Osteoblast (primary cell): Measurements from ENCODE around the gene ETV6. TPM values are rescaled to one million over a fixed set of nuclear protein-coding genes. Genes with fewer than 3 reads are reported as not detected.

Experiments used
- DNase-seq: peaks from one replicate; pipeline ENCODE4 v3.0.0; 2011; ENCODE audit warnings: low spot score, mixed read lengths; ENCODE audit not compliant: insufficient read length; ENCODE audit errors: missing footprints
- H2AFZ ChIP-seq: 2 replicates; pipeline ENCODE4 v1.6.0; 2011; ENCODE audit warnings: mild to moderate bottlenecking, low read length
- H3K27ac ChIP-seq: 2 replicates; pipeline ENCODE4 v1.5.1; 2011; ENCODE audit warnings: mild to moderate bottlenecking, low read depth, low read length, moderate library complexity
- H3K27me3 ChIP-seq: 2 replicates; pipeline ENCODE4 v1.6.0; 2012; ENCODE audit warnings: mild to moderate bottlenecking, control low read depth, inconsistent platforms, low read length, moderate library complexity; ENCODE audit not compliant: insufficient read depth
- H3K36me3 ChIP-seq: 2 replicates; pipeline ENCODE4 v1.5.1; 2011; ENCODE audit warnings: mild to moderate bottlenecking, low read length, control low read depth, moderate library complexity; ENCODE audit not compliant: insufficient read depth
- H3K4me1 ChIP-seq: 2 replicates; pipeline ENCODE4 v1.5.1; 2011; ENCODE audit warnings: mild to moderate bottlenecking, low read length, control low read depth, moderate library complexity; ENCODE audit not compliant: insufficient read depth
- H3K4me2 ChIP-seq: 2 replicates; pipeline ENCODE4 v1.6.0; 2011; ENCODE audit warnings: mild to moderate bottlenecking, low read length; ENCODE audit not compliant: insufficient read depth
- H3K4me3 ChIP-seq: fragments of 200-600 bp; sonication (generic); 3 replicates; pipeline ENCODE4 v1.5.1; 2012; ENCODE audit warnings: mild to moderate bottlenecking, low read length, inconsistent platforms; ENCODE audit not compliant: insufficient read depth
- H3K79me2 ChIP-seq: 2 replicates; pipeline ENCODE4 v1.6.0; 2012; ENCODE audit warnings: mild to moderate bottlenecking, low read length, control low read depth, inconsistent platforms; ENCODE audit not compliant: insufficient read depth
- H3K9me3 ChIP-seq: 2 replicates; pipeline ENCODE4 v1.5.1; 2011; ENCODE audit warnings: low read depth, low read length, control low read depth
- H4K20me1 ChIP-seq: 2 replicates; pipeline ENCODE4 v1.6.0; 2012; ENCODE audit warnings: mild to moderate bottlenecking, low read length, control low read depth; ENCODE audit not compliant: insufficient read depth
- total RNA-seq: library from RNA; depleted of rRNA; stranded (reverse); fragments of >200 nt; gene quantifications from 2 replicates; pipeline ENCODE4 v1.2.3, GENCODE V29; 2012
- TF ChIP-seq, protein P1 (sequence below): IDR thresholded peaks from 2 replicates; pipeline ENCODE4 v1.5.1; 2011; ENCODE audit warnings: mild to moderate bottlenecking, low read depth, low read length, moderate library complexity; ENCODE audit errors: extremely low read depth

ETV6 gene
- total RNA-seq, 1 donor = 16.3 TPM

DNA sequence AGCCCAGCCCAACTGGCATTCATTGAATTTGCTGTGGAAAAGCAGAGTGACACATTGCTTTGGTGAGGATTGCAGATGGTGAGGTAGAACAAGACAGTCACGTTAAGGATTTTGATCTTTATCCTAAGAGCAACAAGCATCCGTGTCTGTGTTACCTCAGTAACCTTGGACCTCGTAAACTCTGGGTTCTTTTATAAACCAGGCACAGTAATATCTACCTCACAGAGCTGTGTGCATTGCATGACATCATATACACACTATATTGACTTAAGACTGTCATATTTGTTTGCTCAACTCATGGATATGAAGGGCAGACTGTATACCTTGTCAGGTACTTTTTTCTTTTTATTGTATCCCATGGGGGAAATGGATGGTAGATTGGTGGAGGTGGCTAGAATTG lies 156.2 kb downstream of the ETV6 start:
- Histone ChIP-seq H2AFZ (no peak overlapping the region), H3K79me2 (peaks cover 15% of the 10 kb centered on the region), H3K27ac (no peak overlapping the region), H3K4me3 (no peak overlapping the region), H3K4me1 (no peaks in the 10 kb centered on the region), H3K27me3 (no peaks in the 10 kb centered on the region), H3K4me2 (no peak overlapping the region), H3K9me3 (no peaks in the 10 kb centered on the region), H3K36me3 (no peaks in the 10 kb centered on the region), H4K20me1 (no peaks in the 10 kb centered on the region)
- TF ChIP-seq, protein P1, sequence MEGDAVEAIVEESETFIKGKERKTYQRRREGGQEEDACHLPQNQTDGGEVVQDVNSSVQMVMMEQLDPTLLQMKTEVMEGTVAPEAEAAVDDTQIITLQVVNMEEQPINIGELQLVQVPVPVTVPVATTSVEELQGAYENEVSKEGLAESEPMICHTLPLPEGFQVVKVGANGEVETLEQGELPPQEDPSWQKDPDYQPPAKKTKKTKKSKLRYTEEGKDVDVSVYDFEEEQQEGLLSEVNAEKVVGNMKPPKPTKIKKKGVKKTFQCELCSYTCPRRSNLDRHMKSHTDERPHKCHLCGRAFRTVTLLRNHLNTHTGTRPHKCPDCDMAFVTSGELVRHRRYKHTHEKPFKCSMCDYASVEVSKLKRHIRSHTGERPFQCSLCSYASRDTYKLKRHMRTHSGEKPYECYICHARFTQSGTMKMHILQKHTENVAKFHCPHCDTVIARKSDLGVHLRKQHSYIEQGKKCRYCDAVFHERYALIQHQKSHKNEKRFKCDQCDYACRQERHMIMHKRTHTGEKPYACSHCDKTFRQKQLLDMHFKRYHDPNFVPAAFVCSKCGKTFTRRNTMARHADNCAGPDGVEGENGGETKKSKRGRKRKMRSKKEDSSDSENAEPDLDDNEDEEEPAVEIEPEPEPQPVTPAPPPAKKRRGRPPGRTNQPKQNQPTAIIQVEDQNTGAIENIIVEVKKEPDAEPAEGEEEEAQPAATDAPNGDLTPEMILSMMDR = no peak
- DNase-seq = no peak

DNA sequence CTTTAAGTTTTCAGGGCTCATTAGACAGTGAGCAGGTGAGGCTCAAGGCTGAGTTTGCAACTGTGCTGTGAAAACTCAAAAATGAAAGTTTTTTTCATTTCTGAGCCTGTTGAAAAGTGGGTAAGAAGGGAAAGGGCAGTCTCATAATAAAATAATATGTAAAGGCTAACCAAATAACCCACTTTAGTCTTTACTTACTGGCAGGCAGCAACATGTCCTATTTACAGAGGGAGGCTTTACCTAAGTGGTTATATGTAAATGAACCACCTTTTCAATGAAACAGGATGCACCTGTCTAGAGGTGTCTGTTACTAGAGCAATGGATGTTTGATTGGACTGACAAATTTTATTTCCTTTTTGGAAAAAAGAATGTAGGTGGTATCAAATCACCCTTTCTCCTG lies 158.0 kb downstream of the ETV6 start:
- peaks cover 13% of the 10 kb centered on the region for H3K79me2 ChIP-seq
- peaks cover 8% of the 10 kb centered on the region for H3K4me1 ChIP-seq
- no peak overlapping the region for H3K4me3 ChIP-seq
- no peaks in the 10 kb centered on the region for H3K9me3 ChIP-seq
- H3K36me3 ChIP-seq = no peaks in the 10 kb centered on the region
- H3K27ac ChIP-seq = no peak overlapping the region
- H3K4me2 ChIP-seq = no peak overlapping the region
- H4K20me1 ChIP-seq = no peaks in the 10 kb centered on the region
- H3K27me3 ChIP-seq = no peaks in the 10 kb centered on the region
- no peak for DNase-seq
- H2AFZ ChIP-seq = no peak overlapping the region
- TF ChIP-seq, protein P1 = no peak

DNA sequence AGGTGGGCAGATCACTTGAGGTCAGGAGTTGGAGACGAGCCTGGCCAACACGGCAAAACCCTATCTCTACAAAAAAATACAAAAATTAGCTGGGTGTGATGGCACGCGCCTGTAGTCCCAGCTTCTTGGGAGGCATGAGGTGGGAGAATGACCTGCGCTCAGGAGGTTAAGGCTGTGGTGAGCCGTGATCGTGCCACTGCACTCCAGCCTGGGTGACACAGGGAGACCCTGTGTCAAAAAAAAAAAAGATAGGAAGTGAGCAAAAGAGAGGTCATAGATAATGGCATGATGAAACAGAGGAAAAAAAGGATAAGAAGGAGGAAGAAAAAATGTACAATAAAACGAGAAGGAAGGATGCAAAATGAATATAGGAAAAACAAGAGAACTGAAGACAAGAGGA lies 159.5 kb downstream of the ETV6 start:
- TF ChIP-seq, protein P1 = no peak
- no peaks in the 10 kb centered on the region for H3K9me3 ChIP-seq
- H3K4me1 ChIP-seq = peaks cover 23% of the 10 kb centered on the region
- no peak overlapping the region for H2AFZ ChIP-seq
- no peaks in the 10 kb centered on the region for H3K27me3 ChIP-seq
- no peak for DNase-seq
- no peak overlapping the region for H3K4me3 ChIP-seq
- H3K36me3 ChIP-seq = no peaks in the 10 kb centered on the region
- H3K4me2 ChIP-seq = no peak overlapping the region
- H4K20me1 ChIP-seq = no peaks in the 10 kb centered on the region
- no peak overlapping the region for H3K27ac ChIP-seq
- H3K79me2 ChIP-seq = peaks cover 13% of the 10 kb centered on the region

DNA sequence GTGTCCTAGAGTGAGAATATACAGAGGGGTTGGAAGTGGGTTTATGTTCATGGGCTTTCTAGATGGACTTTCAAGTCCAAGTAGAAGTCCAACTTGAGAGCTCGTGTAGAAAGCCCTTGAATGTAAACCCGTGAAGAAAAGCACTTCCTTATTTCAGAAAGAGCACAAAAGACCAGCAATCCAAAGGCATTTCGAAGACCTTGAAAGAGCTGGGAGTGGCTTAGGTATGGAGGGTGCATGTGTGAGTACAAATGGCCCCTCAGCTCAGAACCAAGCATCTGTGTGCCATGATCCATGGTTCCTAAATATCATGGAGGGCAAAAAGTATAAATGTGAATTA lies 160.7 kb downstream of the ETV6 start:
- TF ChIP-seq, protein P1 = no peak
- Histone ChIP-seq H3K36me3 (no peaks in the 10 kb centered on the region), H2AFZ (no peak overlapping the region)

More for the DNA sequence above, 160.7 kb downstream of the ETV6 start:
- Histone ChIP-seq H4K20me1 (peaks cover 4% of the 10 kb centered on the region), H3K4me3 (no peak overlapping the region), H3K27me3 (no peaks in the 10 kb centered on the region), H3K9me3 (no peaks in the 10 kb centered on the region), H3K4me2 (no peak overlapping the region), H3K4me1 (peaks cover 34% of the 10 kb centered on the region), H3K27ac (no peak overlapping the region), H3K79me2 (peaks cover 4% of the 10 kb centered on the region)
- DNase-seq = no peak
